Astrocyte (in vitro differentiated cells and primary cell): ENCODE results near the gene CIBAR2.

Source experiments
- EZH2 ChIP-seq: IDR thresholded peaks from 2 replicates; pipeline ENCODE4 v1.6.1; 2012; ENCODE audit warnings: mild to moderate bottlenecking, low read length, inconsistent platforms; ENCODE audit not compliant: insufficient read depth
- TF ChIP-seq, protein P1 (sequence below): IDR thresholded peaks from 2 replicates; pipeline ENCODE4 v1.5.1; 2011; ENCODE audit warnings: low read depth, mild to moderate bottlenecking, inconsistent platforms, low read length, moderate library complexity; ENCODE audit not compliant: insufficient read depth

DNA sequence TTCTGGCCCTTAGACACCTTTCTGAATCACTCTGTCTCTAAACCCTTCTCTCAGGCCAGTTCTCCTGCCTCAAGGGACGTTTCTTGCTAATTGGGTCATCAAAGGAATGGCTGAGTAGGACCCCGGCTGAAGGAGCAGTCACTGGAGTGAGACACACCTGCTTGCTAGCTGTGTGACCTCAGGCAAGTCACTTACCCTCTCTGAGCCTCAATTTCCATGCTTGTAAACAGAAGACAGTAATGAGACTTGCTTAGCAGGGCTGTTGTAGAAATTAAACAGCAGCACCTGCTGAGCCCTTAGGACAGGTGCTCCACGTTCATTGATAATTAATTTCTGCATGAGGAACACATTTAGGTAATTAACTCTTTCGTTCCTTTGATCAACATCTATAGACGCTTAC lies 6.8 kb downstream of the CIBAR2 start:
- TF ChIP-seq EZH2, result no peak
- TF ChIP-seq, protein P1, sequence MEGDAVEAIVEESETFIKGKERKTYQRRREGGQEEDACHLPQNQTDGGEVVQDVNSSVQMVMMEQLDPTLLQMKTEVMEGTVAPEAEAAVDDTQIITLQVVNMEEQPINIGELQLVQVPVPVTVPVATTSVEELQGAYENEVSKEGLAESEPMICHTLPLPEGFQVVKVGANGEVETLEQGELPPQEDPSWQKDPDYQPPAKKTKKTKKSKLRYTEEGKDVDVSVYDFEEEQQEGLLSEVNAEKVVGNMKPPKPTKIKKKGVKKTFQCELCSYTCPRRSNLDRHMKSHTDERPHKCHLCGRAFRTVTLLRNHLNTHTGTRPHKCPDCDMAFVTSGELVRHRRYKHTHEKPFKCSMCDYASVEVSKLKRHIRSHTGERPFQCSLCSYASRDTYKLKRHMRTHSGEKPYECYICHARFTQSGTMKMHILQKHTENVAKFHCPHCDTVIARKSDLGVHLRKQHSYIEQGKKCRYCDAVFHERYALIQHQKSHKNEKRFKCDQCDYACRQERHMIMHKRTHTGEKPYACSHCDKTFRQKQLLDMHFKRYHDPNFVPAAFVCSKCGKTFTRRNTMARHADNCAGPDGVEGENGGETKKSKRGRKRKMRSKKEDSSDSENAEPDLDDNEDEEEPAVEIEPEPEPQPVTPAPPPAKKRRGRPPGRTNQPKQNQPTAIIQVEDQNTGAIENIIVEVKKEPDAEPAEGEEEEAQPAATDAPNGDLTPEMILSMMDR, result no peak
